ENCODE measurements around the gene SPAG9. TPM values are rescaled to one million over a fixed set of nuclear protein-coding genes. Genes with fewer than 3 reads are reported as not detected.
A peak's percentile ranks its signal among the peaks of the same experiment; 100 is the strongest.
"Not testable (repeated sequence)": the region's sequence is repeated elsewhere in the genome, so short reads cannot be mapped to it uniquely, and the experiment has no call there.

The SPAG9 gene
- polyA plus RNA-seq, 1 donor from 2014 or later: 6.1 TPM

GRCh38 chr17:51119415-51120356 is 982 bp downstream of the SPAG9 start:
- Mint-ChIP-seq H3K27me3 (peaks cover 3% of the 10 kb centered on the region), H3K9me3 (no peaks in the 10 kb centered on the region), H3K4me1 (peaks cover 36 to 42% (median 41%) of the 10 kb centered on the region in 3 donors), H3K27ac (peak overlapping the region; percentile 88 to 100 (median 99)), H3K36me3 (peaks cover 2% of the 10 kb centered on the region), H3K4me3 (peak overlapping the region; percentile 91 to 100 (median 97))

- Mint-ChIP-seq H3K36me3 (peaks cover 2% of the 10 kb centered on the region), H3K27me3 (peaks cover 3% of the 10 kb centered on the region), H3K4me3 (peak overlapping the region in 3 of 4 donors; percentile 97 to 100 (median 97)), H3K27ac (peak overlapping the region in 2 of 3 donors; percentile 93 to 100), H3K4me1 (peaks cover 36 to 42% (median 41%) of the 10 kb centered on the region in 3 donors), H3K9me3 (no peaks in the 10 kb centered on the region)
These were observed 2.1 kb downstream of the SPAG9 start for GRCh38 chr17:51118330-51119195.

GRCh38 chr17:51115179-51115578 is 5.5 kb downstream of the SPAG9 start:
- Mint-ChIP-seq H3K9me3 (no peaks in the 10 kb centered on the region), H3K36me3 (peaks cover 5% of the 10 kb centered on the region), H3K4me3 (no peak overlapping the region), H3K4me1 (peaks cover 23 to 31% (median 29%) of the 10 kb centered on the region in 3 donors), H3K27me3 (peaks cover 2% of the 10 kb centered on the region), H3K27ac (no peak overlapping the region)

- peak overlapping the region in 1 of 3 donors; percentile 57 for H3K27ac Mint-ChIP-seq
- H3K36me3 Mint-ChIP-seq, H3K27me3 Mint-ChIP-seq, H3K4me3 Mint-ChIP-seq, H3K9me3 Mint-ChIP-seq: not testable (repeated sequence)
- peaks cover 5 to 15% (median 12%) of the 10 kb centered on the region in 3 donors for H3K4me1 Mint-ChIP-seq
These were observed 8.1 kb downstream of the SPAG9 start for GRCh38 chr17:51112303-51113222.

GRCh38 chr17:51107778-51108177 is 12.9 kb downstream of the SPAG9 start:
- peaks cover 5 to 12% (median 11%) of the 10 kb centered on the region in 3 donors for H3K4me1 Mint-ChIP-seq
- peaks cover 11% of the 10 kb centered on the region for H3K36me3 Mint-ChIP-seq
- peak overlapping the region in 1 of 4 donors; percentile 60 for H3K4me3 Mint-ChIP-seq
- no peaks in the 10 kb centered on the region for H3K27me3 Mint-ChIP-seq
- H3K27ac Mint-ChIP-seq: no peak overlapping the region
- no peaks in the 10 kb centered on the region for H3K9me3 Mint-ChIP-seq

- H3K4me3 Mint-ChIP-seq: no peak overlapping the region
- H3K4me1 Mint-ChIP-seq: peaks cover 3 to 11% (median 9%) of the 10 kb centered on the region in 3 donors
- H3K36me3 Mint-ChIP-seq: peaks cover 14% of the 10 kb centered on the region
- no peaks in the 10 kb centered on the region for H3K9me3 Mint-ChIP-seq
- H3K27me3 Mint-ChIP-seq: no peaks in the 10 kb centered on the region
- peak overlapping the region in 1 of 3 donors; percentile 46 for H3K27ac Mint-ChIP-seq
These were observed 17.2 kb downstream of the SPAG9 start for GRCh38 chr17:51103451-51103850.

GRCh38 chr17:51103050-51103449 is 17.6 kb downstream of the SPAG9 start:
- peak overlapping the region in 1 of 3 donors; percentile 46 for H3K27ac Mint-ChIP-seq
- no peak overlapping the region for H3K4me3 Mint-ChIP-seq
- peaks cover 3 to 11% (median 10%) of the 10 kb centered on the region in 3 donors for H3K4me1 Mint-ChIP-seq
- H3K36me3 Mint-ChIP-seq: peaks cover 14% of the 10 kb centered on the region
- H3K27me3 Mint-ChIP-seq: no peaks in the 10 kb centered on the region
- H3K9me3 Mint-ChIP-seq: no peaks in the 10 kb centered on the region

- H3K4me1 Mint-ChIP-seq: peaks cover 13 to 24% (median 18%) of the 10 kb centered on the region in 3 donors
These were observed 22.8 kb downstream of the SPAG9 start for GRCh38 chr17:51097708-51098446.

GRCh38 chr17:51091635-51092034 is 29.0 kb downstream of the SPAG9 start:
- H3K4me1 Mint-ChIP-seq: peaks cover 26 to 29% (median 27%) of the 10 kb centered on the region in 3 donors
- no peaks in the 10 kb centered on the region for H3K27me3 Mint-ChIP-seq
- H3K27ac Mint-ChIP-seq: peak overlapping the region in 1 of 3 donors; percentile 32
- peaks cover 6% of the 10 kb centered on the region for H3K36me3 Mint-ChIP-seq
- no peaks in the 10 kb centered on the region for H3K9me3 Mint-ChIP-seq
- H3K4me3 Mint-ChIP-seq: no peak overlapping the region

More at GRCh38 chr17:51097708-51098446, 22.8 kb downstream of the SPAG9 start:
- Mint-ChIP-seq H3K4me3 (no peak overlapping the region), H3K9me3 (no peaks in the 10 kb centered on the region), H3K27me3 (no peaks in the 10 kb centered on the region), H3K36me3 (peaks cover 18% of the 10 kb centered on the region), H3K27ac (peak overlapping the region in 1 of 3 donors; percentile 62)

- H3K27ac Mint-ChIP-seq, H3K27me3 Mint-ChIP-seq, H3K4me3 Mint-ChIP-seq, H3K9me3 Mint-ChIP-seq, H3K36me3 Mint-ChIP-seq: not testable (repeated sequence)
- peaks cover 17 to 20% (median 18%) of the 10 kb centered on the region in 3 donors for H3K4me1 Mint-ChIP-seq
These were observed 31.8 kb downstream of the SPAG9 start for GRCh38 chr17:51088868-51089267.

GRCh38 chr17:51088287-51088686 is 32.4 kb downstream of the SPAG9 start:
- Mint-ChIP-seq H3K4me3 (no peak overlapping the region), H3K27me3 (no peaks in the 10 kb centered on the region), H3K4me1 (peaks cover 15 to 22% (median 16%) of the 10 kb centered on the region in 3 donors), H3K36me3 (no peaks in the 10 kb centered on the region), H3K9me3 (no peaks in the 10 kb centered on the region), H3K27ac (peak overlapping the region in 1 of 3 donors; percentile 13)

- Mint-ChIP-seq H3K9me3 (no peaks in the 10 kb centered on the region), H3K27me3 (no peaks in the 10 kb centered on the region), H3K27ac (no peak overlapping the region), H3K4me3 (no peak overlapping the region), H3K36me3 (no peaks in the 10 kb centered on the region), H3K4me1 (peaks cover 15 to 30% (median 19%) of the 10 kb centered on the region in 3 donors)
These were observed 33.5 kb downstream of the SPAG9 start for GRCh38 chr17:51087072-51087757.
